Sigmoid colon (tissue), 4 donors: Measurements from ENCODE around the gene PLSCR2.
A peak's percentile ranks its signal among the peaks of the same experiment; 100 is the strongest.

Experiments
- CTCF ChIP-seq, 4 experiments: fragments of 450-650 bp in 3 of 4; fragments of 200-600 bp in 1 of 4; IDR thresholded peaks; one replicate each; pipeline ENCODE4 v1.5.1; 2016 to 2019; ENCODE audit warnings: antibody characterized with exemption in 4 of 4, mild to moderate bottlenecking in 3 of 4, moderate library complexity in 2 of 4
- POLR2A ChIP-seq, 2 donors: fragments of 450-650 bp; IDR thresholded peaks; one replicate each; pipeline ENCODE4 v1.6.1; 2016; ENCODE audit warnings: antibody characterized with exemption in 2 of 2, mild to moderate bottlenecking in 2 of 2, moderate library complexity in 2 of 2
- POLR2AphosphoS5 ChIP-seq, 4 donors: sonication (generic); formaldehyde crosslinking; IDR thresholded peaks; one replicate each; pipeline ENCODE4 v1.6.1; 2017; ENCODE audit warnings: antibody characterized with exemption in 4 of 4

DNA sequence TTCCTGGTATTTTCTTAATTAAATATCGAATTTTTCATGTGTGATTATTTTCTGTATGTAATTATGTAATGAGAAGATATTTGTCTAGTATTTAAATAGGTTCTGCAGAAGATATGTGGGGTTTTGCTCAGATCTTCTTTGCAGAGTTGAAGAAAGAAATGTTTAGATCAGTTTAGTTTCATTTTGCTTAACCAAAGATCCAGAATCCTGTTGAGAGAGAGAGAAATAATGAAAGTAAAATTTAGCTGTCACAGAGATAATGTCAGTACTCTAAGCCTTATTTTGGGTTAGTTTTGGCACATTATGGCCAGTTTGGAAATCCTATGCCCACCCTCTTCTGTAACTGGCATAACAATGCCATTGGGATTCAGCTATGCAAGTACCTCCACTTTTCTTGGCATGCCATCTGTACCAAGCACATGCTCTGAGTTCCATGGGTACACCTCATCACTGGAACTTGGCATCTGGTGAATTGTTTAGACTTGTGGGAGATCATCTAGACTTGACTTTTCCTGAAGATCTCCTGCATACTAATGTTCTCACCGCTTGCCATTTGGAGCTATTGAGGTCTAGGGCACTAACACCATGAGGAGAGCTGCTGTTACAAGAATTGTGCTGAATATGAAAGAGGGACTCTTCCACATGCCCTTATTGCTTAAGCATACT is 44.2 kb upstream of the PLSCR2 start:
- TF ChIP-seq POLR2AphosphoS5 (IDR thresholded peaks at IDR 0.05) (peak in 1 of 4 donors; percentile 16), POLR2A (IDR thresholded peaks at IDR 0.05) (no peak), CTCF (IDR thresholded peaks at IDR 0.05) (no peak)
